HepG2 (cell line): Measurements from ENCODE around the gene AP2S1. TPM values are rescaled to one million over a fixed set of nuclear protein-coding genes. Genes with fewer than 3 reads are reported as not detected.

Experiments
- KLF16 ChIP-seq, 2 experiments: sonication (generic) in 1 of 2; formaldehyde crosslinking in 1 of 2; IDR thresholded peaks; 2 replicates each; pipeline versions ENCODE4 v1.6.1 to v1.8.0; 2016 to 2023; ENCODE audit warnings: missing genetic modification reagents in 2 of 2, missing compliant biosample characterization in 1 of 2
- KMT2B ChIP-seq: IDR thresholded peaks from 2 replicates; pipeline ENCODE4 v1.6.1; 2016; ENCODE audit warnings: missing genetic modification reagents, missing compliant biosample characterization
- PHF21A ChIP-seq: sonication (generic); formaldehyde crosslinking; IDR thresholded peaks from 2 replicates; pipeline ENCODE4 v1.5.0; 2020; ENCODE audit warnings: mild to moderate bottlenecking, missing genetic modification reagents
- ZNF124 ChIP-seq: sonication (generic); formaldehyde crosslinking; IDR thresholded peaks from 2 replicates; pipeline ENCODE4 v1.4.0; 2020; ENCODE audit warnings: missing genetic modification reagents
- polyA plus RNA-seq, 8 experiments: library from polyadenylated mRNA; depleted of rRNA in 3 of 8; stranded (reverse) in 7 of 8; unstranded in 1 of 8; fragments of >200 nt; fragmentation: Illumina TruSeq in 4 of 8; extraction: Trizol in 4 of 8; gene quantifications; 2 replicates each; pipeline versions ENCODE4 v1.2.1 to v1.2.3, GENCODE V29; 2011 to 2016; ENCODE audit warnings: low read depth in 4 of 8, missing spikeins in 1 of 8, mixed read lengths in 1 of 8; ENCODE audit not compliant: insufficient read depth in 1 of 8
- total RNA-seq, 5 experiments: library from RNA; depleted of rRNA; stranded (reverse); fragments of >200 nt; fragmentation: Illumina TruSeq; extraction: Trizol; gene quantifications; 2 replicates each; pipeline ENCODE4 v1.2.3, GENCODE V29; 2016; ENCODE audit warnings: low read depth in 1 of 5
- TF ChIP-seq, protein P1 (sequence below): sonication (generic); formaldehyde crosslinking; IDR thresholded peaks from one replicate; pipeline ENCODE4 v1.5.1; 2020; ENCODE audit warnings: mild to moderate bottlenecking, missing genetic modification reagents; ENCODE audit errors: not compliant biosample characterization
- TF ChIP-seq, protein P2 (sequence below): sonication (generic); formaldehyde crosslinking; IDR thresholded peaks from 2 replicates; pipeline ENCODE4 v1.4.0; 2020; ENCODE audit warnings: missing genetic modification reagents
- TF ChIP-seq, protein P3 (sequence below): sonication (generic); formaldehyde crosslinking; IDR thresholded peaks from 2 replicates; pipeline ENCODE4 v1.9.0; 2021; ENCODE audit warnings: missing genetic modification reagents, borderline replicate concordance
- TF ChIP-seq, protein P4 (sequence below): sonication (generic); formaldehyde crosslinking; IDR thresholded peaks from 2 replicates; pipeline ENCODE4 v1.8.0; 2022; ENCODE audit warnings: mild to moderate bottlenecking, missing genetic modification reagents, moderate library complexity
- TF ChIP-seq, protein P5 (sequence below): sonication (generic); formaldehyde crosslinking; IDR thresholded peaks from 2 replicates; pipeline ENCODE4 v1.8.0; 2022; ENCODE audit warnings: missing genetic modification reagents, low read depth, mild to moderate bottlenecking, borderline replicate concordance
- TF ChIP-seq, protein P6 (sequence below): sonication (generic); formaldehyde crosslinking; IDR thresholded peaks from 2 replicates; pipeline ENCODE4 v1.5.0; 2020; ENCODE audit warnings: mild to moderate bottlenecking, missing genetic modification reagents, borderline replicate concordance

The AP2S1 gene
- total and polyA plus RNA-seq, 2 of the 13 experiments (the other 11 are each of a cell fraction or from before 2014, with no cell fraction given), result 45.2 to 86.1 TPM

DNA sequence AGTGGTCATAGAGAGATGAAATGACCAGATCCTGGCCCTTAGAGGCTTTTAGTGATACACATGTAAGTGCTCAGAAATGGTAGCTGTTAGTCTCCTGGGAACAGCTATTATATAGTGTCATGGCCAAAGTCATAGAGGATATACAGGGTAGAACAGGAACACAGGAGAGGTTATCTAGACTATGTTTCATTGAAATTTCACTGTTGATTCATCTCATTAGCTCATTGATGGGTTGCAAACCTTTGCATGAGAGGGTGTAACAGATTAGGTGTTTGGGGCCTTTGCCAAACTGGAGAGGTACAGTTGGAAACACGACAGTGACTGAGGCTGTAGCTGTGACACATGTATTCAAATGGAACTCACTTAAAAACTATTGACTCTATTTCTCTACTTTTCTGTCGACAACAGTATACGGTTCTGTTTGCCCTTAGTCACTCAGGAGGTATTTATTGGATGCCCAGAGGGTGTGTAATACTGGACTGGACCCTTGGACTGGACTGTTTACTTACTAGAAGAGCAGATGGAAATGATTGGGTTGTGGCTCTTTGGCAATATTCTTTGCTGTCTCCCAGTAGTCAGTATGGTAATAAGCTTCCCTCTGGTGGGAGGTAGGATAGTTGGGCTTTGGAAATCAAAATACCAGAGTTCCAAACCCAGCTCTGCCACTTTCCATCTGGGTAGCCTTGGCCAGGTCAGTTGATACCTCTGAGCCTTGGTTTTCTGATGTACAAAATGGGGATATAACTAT, 40.0 kb upstream of the AP2S1 start (continued):
- TF ChIP-seq, protein P1, sequence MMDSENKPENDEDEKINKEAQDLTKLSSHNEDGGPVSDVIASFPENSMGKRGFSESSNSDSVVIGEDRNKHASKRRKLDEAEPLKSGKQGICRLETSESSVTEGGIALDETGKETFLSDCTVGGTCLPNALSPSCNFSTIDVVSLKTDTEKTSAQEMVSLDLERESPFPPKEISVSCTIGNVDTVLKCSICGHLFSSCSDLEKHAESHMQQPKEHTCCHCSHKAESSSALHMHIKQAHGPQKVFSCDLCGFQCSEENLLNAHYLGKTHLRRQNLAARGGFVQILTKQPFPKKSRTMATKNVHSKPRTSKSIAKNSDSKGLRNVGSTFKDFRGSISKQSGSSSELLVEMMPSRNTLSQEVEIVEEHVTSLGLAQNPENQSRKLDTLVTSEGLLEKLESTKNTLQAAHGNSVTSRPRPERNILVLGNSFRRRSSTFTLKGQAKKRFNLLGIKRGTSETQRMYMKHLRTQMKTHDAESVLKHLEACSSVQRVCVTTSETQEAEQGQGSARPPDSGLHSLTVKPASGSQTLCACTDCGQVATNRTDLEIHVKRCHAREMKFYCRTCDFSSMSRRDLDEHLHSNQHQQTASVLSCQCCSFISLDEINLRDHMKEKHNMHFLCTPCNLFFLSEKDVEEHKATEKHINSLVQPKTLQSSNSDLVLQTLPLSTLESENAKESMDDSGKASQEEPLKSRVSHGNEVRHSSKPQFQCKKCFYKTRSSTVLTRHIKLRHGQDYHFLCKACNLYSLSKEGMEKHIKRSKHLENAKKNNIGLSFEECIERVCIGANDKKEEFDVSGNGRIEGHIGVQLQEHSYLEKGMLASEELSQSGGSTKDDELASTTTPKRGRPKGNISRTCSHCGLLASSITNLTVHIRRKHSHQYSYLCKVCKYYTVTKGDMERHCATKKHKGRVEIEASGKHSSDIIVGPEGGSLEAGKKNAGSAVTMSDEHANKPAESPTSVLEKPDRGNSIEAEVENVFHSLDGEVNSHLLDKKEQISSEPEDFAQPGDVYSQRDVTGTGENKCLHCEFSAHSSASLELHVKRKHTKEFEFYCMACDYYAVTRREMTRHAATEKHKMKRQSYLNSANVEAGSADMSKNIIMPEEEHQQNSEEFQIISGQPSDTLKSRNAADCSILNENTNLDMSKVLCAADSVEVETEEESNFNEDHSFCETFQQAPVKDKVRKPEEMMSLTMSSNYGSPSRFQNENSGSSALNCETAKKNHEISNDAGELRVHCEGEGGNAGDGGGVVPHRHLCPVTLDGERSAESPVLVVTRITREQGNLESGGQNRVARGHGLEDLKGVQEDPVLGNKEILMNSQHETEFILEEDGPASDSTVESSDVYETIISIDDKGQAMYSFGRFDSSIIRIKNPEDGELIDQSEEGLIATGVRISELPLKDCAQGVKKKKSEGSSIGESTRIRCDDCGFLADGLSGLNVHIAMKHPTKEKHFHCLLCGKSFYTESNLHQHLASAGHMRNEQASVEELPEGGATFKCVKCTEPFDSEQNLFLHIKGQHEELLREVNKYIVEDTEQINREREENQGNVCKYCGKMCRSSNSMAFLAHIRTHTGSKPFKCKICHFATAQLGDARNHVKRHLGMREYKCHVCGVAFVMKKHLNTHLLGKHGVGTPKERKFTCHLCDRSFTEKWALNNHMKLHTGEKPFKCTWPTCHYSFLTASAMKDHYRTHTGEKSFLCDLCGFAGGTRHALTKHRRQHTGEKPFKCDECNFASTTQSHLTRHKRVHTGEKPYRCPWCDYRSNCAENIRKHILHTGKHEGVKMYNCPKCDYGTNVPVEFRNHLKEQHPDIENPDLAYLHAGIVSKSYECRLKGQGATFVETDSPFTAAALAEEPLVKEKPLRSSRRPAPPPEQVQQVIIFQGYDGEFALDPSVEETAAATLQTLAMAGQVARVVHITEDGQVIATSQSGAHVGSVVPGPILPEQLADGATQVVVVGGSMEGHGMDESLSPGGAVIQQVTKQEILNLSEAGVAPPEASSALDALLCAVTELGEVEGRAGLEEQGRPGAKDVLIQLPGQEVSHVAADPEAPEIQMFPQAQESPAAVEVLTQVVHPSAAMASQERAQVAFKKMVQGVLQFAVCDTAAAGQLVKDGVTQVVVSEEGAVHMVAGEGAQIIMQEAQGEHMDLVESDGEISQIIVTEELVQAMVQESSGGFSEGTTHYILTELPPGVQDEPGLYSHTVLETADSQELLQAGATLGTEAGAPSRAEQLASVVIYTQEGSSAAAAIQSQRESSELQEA (CRISPR knock-in tag), result no peak
- TF ChIP-seq, protein P2, sequence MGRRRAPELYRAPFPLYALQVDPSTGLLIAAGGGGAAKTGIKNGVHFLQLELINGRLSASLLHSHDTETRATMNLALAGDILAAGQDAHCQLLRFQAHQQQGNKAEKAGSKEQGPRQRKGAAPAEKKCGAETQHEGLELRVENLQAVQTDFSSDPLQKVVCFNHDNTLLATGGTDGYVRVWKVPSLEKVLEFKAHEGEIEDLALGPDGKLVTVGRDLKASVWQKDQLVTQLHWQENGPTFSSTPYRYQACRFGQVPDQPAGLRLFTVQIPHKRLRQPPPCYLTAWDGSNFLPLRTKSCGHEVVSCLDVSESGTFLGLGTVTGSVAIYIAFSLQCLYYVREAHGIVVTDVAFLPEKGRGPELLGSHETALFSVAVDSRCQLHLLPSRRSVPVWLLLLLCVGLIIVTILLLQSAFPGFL (CRISPR knock-in tag), result no peak
- TF ChIP-seq ZNF124 (CRISPR knock-in tag) (peak; percentile 60; the same call in 1 of the 2 replicates), KMT2B (CRISPR knock-in tag) (0 out of 2 replicates have a peak, but pooled peaks have one; percentile 23), PHF21A (CRISPR knock-in tag) (peak; percentile 96), KLF16 (CRISPR knock-in tag; IDR thresholded peaks at IDR 0.05) (peak in 1 of 2 experiments; percentile 76; a peak in 1 of 4 replicates)
- TF ChIP-seq, protein P3, sequence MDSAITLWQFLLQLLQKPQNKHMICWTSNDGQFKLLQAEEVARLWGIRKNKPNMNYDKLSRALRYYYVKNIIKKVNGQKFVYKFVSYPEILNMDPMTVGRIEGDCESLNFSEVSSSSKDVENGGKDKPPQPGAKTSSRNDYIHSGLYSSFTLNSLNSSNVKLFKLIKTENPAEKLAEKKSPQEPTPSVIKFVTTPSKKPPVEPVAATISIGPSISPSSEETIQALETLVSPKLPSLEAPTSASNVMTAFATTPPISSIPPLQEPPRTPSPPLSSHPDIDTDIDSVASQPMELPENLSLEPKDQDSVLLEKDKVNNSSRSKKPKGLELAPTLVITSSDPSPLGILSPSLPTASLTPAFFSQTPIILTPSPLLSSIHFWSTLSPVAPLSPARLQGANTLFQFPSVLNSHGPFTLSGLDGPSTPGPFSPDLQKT, result no peak
- TF ChIP-seq, protein P4, sequence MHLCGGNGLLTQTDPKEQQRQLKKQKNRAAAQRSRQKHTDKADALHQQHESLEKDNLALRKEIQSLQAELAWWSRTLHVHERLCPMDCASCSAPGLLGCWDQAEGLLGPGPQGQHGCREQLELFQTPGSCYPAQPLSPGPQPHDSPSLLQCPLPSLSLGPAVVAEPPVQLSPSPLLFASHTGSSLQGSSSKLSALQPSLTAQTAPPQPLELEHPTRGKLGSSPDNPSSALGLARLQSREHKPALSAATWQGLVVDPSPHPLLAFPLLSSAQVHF (CRISPR knock-in tag), result no peak
- TF ChIP-seq, protein P5, sequence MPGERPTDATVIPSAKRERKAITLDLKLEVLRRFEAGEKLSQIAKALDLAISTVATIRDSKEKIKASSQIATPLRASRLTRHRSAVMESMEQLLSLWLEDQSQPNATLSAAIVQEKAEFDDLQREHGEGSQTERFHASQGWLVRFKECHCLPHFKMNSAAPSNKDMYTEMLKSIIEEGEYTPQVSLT (CRISPR knock-in tag), result no peak
- TF ChIP-seq, protein P6, sequence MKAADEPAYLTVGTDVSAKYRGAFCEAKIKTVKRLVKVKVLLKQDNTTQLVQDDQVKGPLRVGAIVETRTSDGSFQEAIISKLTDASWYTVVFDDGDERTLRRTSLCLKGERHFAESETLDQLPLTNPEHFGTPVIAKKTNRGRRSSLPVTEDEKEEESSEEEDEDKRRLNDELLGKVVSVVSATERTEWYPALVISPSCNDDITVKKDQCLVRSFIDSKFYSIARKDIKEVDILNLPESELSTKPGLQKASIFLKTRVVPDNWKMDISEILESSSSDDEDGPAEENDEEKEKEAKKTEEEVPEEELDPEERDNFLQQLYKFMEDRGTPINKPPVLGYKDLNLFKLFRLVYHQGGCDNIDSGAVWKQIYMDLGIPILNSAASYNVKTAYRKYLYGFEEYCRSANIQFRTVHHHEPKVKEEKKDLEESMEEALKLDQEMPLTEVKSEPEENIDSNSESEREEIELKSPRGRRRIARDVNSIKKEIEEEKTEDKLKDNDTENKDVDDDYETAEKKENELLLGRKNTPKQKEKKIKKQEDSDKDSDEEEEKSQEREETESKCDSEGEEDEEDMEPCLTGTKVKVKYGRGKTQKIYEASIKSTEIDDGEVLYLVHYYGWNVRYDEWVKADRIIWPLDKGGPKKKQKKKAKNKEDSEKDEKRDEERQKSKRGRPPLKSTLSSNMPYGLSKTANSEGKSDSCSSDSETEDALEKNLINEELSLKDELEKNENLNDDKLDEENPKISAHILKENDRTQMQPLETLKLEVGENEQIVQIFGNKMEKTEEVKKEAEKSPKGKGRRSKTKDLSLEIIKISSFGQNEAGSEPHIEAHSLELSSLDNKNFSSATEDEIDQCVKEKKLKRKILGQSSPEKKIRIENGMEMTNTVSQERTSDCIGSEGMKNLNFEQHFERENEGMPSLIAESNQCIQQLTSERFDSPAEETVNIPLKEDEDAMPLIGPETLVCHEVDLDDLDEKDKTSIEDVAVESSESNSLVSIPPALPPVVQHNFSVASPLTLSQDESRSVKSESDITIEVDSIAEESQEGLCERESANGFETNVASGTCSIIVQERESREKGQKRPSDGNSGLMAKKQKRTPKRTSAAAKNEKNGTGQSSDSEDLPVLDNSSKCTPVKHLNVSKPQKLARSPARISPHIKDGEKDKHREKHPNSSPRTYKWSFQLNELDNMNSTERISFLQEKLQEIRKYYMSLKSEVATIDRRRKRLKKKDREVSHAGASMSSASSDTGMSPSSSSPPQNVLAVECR, result peak; percentile 61; the same call in 1 of the 2 replicates
